GM18526 (cell line): ENCODE data around the gene KRT85.

Experiments used
- POLR2A ChIP-seq: IDR thresholded peaks from 3 replicates; pipeline ENCODE4 v1.6.1; 2011; ENCODE audit not compliant: insufficient read length; ENCODE audit errors: extremely low read depth

KRT85 gene

DNA sequence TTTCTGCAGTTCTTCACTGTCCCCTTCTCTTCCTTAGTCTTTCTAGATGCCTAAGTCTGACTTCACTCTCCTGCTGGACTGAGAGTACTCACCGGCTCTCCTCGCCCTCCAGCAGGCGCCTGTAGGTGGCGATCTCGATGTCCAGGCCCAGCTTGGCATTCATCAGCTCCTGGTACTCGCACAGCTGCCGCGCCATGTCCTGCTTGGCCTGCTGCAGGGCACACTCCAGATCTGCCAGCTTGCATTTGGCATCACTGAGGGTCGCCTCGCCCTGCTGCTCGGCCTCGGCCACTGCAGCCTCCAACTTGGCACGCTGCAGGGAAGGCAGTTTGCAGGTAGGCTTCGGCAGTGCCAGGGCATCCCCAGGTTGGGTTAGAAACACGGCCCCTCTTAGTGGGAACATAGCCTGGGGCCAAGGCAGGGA is 13.0 kb upstream of the KRT85 start:
- no peak for TF ChIP-seq POLR2A

- no peak for TF ChIP-seq POLR2A
Measured at GRCh38 chr12:52379536-52379935, 12.3 kb upstream of the KRT85 start.

DNA sequence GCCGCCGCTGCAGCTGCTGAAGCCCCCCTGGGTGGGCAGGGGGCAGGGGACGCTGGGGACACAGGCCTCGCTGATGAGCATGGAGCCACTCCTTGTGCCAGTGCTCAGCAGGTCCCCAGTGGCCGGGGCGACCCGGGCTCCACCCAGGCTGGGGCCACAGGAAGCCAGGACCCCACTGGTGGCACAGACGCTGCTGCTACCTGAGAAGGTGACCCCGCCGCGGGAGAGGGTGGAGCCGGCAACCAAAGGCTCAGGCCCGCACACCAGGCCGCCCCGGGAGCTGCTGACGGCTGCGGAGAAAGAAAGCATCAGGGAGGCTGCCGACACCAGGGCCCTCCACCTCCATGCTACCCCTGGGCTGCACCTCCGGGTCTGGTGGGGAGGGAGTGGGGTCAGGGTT is 10.8 kb upstream of the KRT85 start:
- TF ChIP-seq POLR2A, result no peak

- TF ChIP-seq POLR2A, result no peak
Measured at GRCh38 chr12:52377266-52377665, 10.0 kb upstream of the KRT85 start.

DNA sequence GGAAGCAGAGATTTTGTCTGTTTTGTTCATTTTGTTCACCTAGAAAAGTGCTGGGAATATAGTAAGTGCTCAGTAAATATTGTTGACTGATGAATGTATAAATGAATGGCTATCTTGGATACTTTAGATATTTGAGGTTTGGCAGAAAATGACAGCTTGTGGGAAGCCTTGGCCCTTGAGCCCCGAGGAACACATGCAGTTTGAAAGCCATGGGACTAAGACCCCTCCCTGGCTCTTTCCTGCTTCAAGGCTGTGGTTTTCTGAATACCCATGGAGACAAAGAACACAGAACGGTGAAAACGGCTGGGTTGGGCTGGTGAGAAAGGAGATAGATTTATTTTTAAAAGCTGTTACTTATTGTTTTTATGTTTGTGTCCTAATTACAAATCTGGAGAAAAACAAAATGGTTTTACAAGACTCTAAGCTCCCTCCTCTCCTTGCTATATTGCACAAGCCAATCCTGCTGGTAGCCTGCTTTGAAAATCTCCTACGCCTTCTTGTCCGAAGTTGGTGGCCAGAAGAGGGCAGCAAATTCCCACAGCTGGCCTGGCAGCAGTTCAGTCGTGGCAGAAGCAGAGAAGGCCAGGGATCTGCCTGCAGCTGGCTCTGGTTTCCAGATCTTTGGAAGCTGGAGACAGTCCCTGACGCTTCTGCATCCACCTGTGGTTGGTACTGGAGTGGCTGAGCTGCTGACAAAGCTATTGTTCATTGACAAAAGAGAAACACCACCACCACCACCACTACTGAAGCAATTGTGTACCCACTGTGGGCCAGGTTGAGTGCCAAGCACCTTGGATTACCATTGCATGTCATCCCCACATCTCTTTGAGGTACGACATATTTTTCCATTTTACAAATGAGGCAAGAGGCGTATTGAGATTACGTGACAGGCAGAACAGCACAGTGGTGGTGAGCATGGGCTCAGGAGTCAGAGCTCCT is 5.2 kb upstream of the KRT85 start:
- no peak for TF ChIP-seq POLR2A

DNA sequence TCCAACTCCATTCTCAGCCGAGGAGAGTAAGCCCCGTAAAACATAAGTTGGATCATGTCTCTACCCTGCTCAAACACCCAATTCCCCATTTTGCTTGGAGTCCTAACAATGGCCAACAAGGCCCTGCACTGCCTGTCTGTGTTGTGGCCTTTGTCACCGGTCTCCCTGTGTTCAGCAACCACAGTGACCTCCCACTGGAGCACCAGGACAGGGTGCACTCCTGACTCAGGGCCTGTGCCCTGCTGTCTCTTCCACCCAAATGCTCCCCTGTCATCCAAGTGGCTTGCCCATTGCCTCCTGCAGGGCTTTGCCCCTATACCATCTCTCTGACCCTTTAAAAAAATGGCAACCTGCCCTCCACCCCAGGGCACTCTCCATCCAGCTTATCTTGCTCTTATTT is 4.4 kb upstream of the KRT85 start:
- no peak for TF ChIP-seq POLR2A

DNA sequence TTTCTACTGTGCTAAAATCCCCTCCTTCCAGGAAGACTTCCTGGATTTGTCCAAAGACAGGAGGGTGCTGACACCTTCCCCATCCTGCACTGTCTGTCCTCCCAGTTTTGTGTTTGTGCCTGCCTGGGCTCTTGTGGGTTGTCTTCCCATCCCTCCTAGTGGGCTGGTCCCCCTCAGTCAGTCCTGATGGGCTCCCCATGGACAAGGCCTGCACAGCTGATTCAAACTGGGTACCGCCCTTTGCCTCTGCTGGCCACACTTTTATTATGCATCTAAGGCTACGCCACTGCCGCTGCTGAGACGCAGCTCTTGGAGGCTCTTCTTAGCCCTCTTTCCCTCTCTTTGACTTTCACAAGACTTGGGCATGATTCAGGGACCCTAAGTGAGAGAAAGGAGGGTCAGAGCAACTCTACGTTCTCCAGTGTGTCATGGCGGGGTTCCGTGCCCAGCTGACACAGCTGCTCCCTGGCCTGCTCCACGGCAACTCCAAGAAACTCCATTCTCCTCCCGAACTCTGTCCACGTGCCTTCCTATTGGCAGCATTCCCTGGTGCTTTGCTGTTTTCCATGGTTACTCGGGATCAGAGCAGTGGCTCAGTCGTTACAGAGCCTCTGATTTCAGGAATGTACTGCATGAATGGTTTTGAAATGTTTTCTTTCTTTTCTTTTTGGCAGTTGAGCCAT is 3.8 kb upstream of the KRT85 start:
- TF ChIP-seq POLR2A, result no peak

DNA sequence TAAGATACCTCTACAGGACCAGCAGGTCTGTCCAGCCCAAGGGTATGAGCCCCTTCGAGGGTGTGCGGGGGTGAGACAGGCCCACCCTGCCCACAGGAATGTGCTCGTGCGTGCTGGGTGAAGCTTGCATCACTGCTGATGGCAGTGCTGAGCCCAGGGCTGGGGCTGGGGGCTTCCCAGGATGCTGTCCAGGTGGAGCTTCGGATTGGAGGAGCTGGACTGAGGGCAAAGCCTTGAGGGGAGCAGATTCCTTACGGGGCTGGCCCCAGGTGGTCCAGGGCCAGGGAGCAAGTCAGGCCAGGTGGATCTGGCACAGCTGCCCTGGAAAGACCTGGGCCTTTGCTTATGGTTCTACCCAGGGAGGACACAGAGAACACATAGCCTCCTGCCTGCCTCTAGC is 2.5 kb upstream of the KRT85 start:
- no peak for TF ChIP-seq POLR2A

DNA sequence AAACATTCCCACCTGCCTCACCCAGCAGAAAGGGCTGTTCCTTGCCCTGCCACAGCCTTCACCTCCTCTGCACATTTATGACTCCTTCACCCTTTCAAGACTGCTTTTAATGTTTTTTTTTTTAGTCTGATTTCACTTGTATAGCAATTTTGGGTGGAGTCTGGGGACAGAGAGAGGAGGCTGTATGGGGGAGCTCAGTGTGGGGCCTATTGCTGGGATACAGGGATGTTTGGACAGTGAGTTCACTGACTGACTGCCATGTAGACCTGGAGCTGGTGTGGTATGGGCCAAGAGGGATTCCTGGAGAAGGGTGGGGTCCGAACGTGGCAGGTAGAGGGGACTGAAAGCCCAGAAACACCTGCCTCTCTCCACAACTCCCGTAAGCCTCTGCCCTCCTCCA is 1.9 kb upstream of the KRT85 start:
- TF ChIP-seq POLR2A, result no peak

- no peak for TF ChIP-seq POLR2A
Measured at GRCh38 chr12:52368508-52368907, 1.2 kb upstream of the KRT85 start.

GRCh38 chr12:52367876-52368275 is 595 bp upstream of the KRT85 start:
- TF ChIP-seq POLR2A, result no peak

DNA sequence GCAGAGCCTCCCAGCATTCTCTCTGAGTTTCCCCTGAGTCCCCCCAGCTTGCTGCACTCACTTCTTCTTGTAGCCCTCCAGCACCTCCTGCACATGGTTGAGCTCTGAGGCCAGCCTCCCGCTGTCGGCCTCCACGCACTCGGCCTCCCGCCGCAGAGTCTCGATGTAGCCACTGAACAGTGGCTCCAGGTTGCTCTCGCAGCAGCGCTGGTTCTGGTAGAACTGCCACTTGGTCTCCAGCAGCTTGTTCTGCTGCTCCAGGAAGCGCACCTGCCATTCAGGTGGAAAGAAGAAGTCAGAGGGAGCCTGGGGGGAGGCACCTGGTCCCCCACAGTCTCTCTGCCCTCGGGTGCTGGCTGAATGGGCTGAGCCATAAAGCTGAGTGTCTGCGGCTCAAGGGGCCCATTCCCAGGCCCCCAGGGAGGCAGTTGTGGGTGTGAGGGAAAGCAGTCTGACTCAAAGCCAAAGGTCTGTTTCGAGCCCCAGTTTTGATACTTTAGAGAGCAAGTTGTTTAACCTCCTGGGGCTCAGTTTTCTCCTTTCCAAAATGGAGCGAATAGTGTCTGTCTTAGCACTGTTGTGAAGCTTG is 2.3 kb downstream of the KRT85 start:
- no peak for TF ChIP-seq POLR2A

DNA sequence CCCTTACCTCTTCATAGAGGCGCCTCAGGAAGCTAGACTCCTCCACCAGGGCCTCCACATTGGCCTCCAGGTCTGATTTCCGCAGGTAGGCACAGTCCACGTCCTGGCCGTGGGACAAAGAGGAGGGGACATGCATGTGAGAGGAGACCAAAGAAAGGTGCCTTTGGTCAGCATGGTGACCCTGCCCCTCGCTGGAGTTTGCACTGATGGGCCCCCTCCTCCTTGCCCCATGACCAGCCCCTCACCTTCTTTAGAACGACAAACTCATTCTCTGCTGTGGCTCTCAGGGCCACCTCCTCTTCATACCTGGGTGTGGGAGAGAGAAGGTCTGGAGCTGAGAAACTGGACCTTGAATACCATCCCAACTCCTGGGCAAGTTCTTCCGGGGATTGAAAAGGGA is 3.2 kb downstream of the KRT85 start:
- TF ChIP-seq POLR2A, result no peak

- no peak for TF ChIP-seq POLR2A
Measured at GRCh38 chr12:52363111-52363679, 4.1 kb downstream of the KRT85 start.

DNA sequence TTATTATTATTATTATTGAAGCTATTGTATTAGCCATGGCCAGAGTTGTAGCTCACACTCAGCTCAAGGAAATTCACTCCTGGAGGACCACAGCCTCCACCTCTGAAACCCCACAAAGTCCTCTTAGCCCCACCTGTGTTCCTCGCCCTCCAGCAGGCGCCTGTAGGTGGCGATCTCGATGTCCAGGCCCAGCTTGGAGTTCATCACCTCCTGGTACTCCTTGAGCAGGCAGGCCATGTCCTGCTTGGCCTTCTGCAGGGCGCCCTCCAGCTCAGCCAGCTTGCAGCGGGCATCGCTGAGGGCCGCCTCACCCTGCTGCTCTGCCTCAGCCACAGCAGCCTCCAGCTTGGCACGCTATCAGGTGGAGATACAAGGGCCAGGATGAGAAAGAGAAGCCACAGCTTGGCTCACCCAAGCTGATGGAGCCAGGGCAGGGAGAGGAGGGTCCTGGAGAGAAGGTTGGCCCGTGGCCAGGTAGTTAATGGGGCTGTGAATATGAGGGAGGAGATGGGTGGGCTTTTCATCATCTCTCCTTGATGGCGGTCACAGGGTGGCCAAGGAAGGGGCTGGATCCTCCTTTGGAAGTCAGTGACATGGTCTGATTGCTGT is 5.1 kb downstream of the KRT85 start:
- TF ChIP-seq POLR2A, result no peak

DNA sequence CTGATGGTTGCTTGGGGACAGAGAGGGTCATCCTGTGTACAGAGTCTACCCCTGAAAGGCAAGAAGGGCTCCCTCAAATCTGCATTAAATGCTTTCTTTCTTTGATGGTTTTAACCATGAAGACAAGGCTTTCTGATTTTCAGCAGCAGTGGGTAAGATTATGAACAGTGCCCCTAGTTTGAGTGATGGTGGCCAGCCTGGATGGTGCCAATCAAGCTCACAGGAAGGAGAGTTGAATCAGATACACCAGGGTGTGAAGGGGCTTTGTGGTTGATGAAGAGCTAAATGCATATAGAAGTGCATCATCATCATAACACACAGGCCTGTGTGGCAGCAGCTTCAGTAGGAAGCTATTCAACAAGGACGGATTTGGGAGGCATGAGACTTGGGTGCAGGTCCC is 5.7 kb downstream of the KRT85 start:
- no peak for TF ChIP-seq POLR2A
